Tracheal epithelial cell (primary cell): ENCODE results near the gene CTSC. TPM values are rescaled to one million over a fixed set of nuclear protein-coding genes. Genes with fewer than 3 reads are reported as not detected.

Experiments
- total RNA-seq: library from RNA; depleted of rRNA; stranded (reverse); fragments of >200 nt; gene quantifications from 2 replicates; pipeline ENCODE4 v1.2.1, GENCODE V29; 2014

Gene CTSC
- total RNA-seq = 150 and 386 TPM in 2 replicates

GRCh38 chr11:88337181-88337986, at the start of gene CTSC:
Gene CTSC (minus strand): TSS chr11:88337736. CDS start chr11:88337672, 64 bp downstream.

Other genes with a start within 250 kb of the CTSC start
- 118 and 227 TPM in 2 replicates for gene RAB38, start 162.3 kb downstream of the CTSC start, total RNA-seq